Measurements from ENCODE around the gene CADM1. TPM values are rescaled to one million over a fixed set of nuclear protein-coding genes. Genes with fewer than 3 reads are reported as not detected.
A peak's percentile ranks its signal among the peaks of the same experiment; 100 is the strongest.

The CADM1 gene
- total RNA-seq, 1 experiment from 2014 or later: 15.5 TPM

- H3K27me3 ChIP-seq (ENCODE audit: control insufficient read depth, insufficient read depth, low read length): no peaks in the 10 kb centered on the region; the same call in 1 of the 2 replicates
- H3K36me3 ChIP-seq (replicated peaks; ENCODE audit: control insufficient read depth, insufficient read depth, low read length): no peaks in the 10 kb centered on the region
- no peak for DNase-seq
- H3K4me3 ChIP-seq (ENCODE audit: insufficient read depth, low read depth, low read length): no peak overlapping the region
Measured at GRCh38 chr11:115525531-115526006, 21.4 kb upstream of the CADM1 start.

GRCh38 chr11:115524572-115524971, 20.4 kb upstream of the CADM1 start:
- DNase-seq: no peak
- H3K36me3 ChIP-seq (replicated peaks; ENCODE audit: control insufficient read depth, insufficient read depth, low read length): no peaks in the 10 kb centered on the region

GRCh38 chr11:115523727-115524399, 19.6 kb upstream of the CADM1 start:
- no peaks in the 10 kb centered on the region for H3K36me3 ChIP-seq (replicated peaks; ENCODE audit: control insufficient read depth, insufficient read depth, low read length)
- DNase-seq: no peak
- H3K4me3 ChIP-seq (ENCODE audit: insufficient read depth, low read depth, low read length): no peak overlapping the region
- H3K27me3 ChIP-seq (ENCODE audit: control insufficient read depth, insufficient read depth, low read length): no peaks in the 10 kb centered on the region; the same call in 1 of the 2 replicates

More at GRCh38 chr11:115524572-115524971, 20.4 kb upstream of the CADM1 start:
- Histone ChIP-seq H3K27me3 (ENCODE audit: control insufficient read depth, insufficient read depth, low read length) (no peaks in the 10 kb centered on the region; the same call in 1 of the 2 replicates), H3K4me3 (ENCODE audit: insufficient read depth, low read depth, low read length) (no peak overlapping the region)

- Histone ChIP-seq H3K27me3 (ENCODE audit: control insufficient read depth, insufficient read depth, low read length) (no peaks in the 10 kb centered on the region; the same call in 1 of the 2 replicates), H3K4me3 (ENCODE audit: insufficient read depth, low read depth, low read length) (no peak overlapping the region), H3K36me3 (replicated peaks; ENCODE audit: control insufficient read depth, insufficient read depth, low read length) (no peaks in the 10 kb centered on the region)
- DNase-seq: no peak
Measured at GRCh38 chr11:115522302-115522701, 18.1 kb upstream of the CADM1 start.

GRCh38 chr11:115521825-115522224, 17.6 kb upstream of the CADM1 start:
- DNase-seq: no peak
- Histone ChIP-seq H3K27me3 (ENCODE audit: control insufficient read depth, insufficient read depth, low read length) (no peaks in the 10 kb centered on the region; the same call in 1 of the 2 replicates), H3K4me3 (ENCODE audit: insufficient read depth, low read depth, low read length) (no peak overlapping the region), H3K36me3 (replicated peaks; ENCODE audit: control insufficient read depth, insufficient read depth, low read length) (no peaks in the 10 kb centered on the region)

- Histone ChIP-seq H3K4me3 (ENCODE audit: insufficient read depth, low read depth, low read length) (no peak overlapping the region), H3K27me3 (ENCODE audit: control insufficient read depth, insufficient read depth, low read length) (no peaks in the 10 kb centered on the region; the same call in 1 of the 2 replicates), H3K36me3 (replicated peaks; ENCODE audit: control insufficient read depth, insufficient read depth, low read length) (no peaks in the 10 kb centered on the region)
- DNase-seq: no peak
Measured at GRCh38 chr11:115518983-115519628, 14.9 kb upstream of the CADM1 start.

- H3K27me3 ChIP-seq (ENCODE audit: control insufficient read depth, insufficient read depth, low read length): no peaks in the 10 kb centered on the region
- H3K4me3 ChIP-seq (ENCODE audit: insufficient read depth, low read depth, low read length): no peak overlapping the region
- DNase-seq: no peak
- H3K36me3 ChIP-seq (replicated peaks; ENCODE audit: control insufficient read depth, insufficient read depth, low read length): no peaks in the 10 kb centered on the region
Measured at GRCh38 chr11:115515647-115516395, 11.6 kb upstream of the CADM1 start.

GRCh38 chr11:115506954-115507675, 2.9 kb upstream of the CADM1 start:
- Histone ChIP-seq H3K27me3 (ENCODE audit: control insufficient read depth, insufficient read depth, low read length) (peaks cover 28% of the 10 kb centered on the region), H3K4me3 (ENCODE audit: insufficient read depth, low read depth, low read length) (no peak overlapping the region), H3K36me3 (replicated peaks; ENCODE audit: control insufficient read depth, insufficient read depth, low read length) (no peaks in the 10 kb centered on the region)
- no peak for DNase-seq

- DNase-seq: peak; percentile 30
- Histone ChIP-seq H3K36me3 (replicated peaks; ENCODE audit: control insufficient read depth, insufficient read depth, low read length) (no peaks in the 10 kb centered on the region), H3K4me3 (ENCODE audit: insufficient read depth, low read depth, low read length) (peak overlapping the region; percentile 74), H3K27me3 (ENCODE audit: control insufficient read depth, insufficient read depth, low read length) (peaks cover 48% of the 10 kb centered on the region)
Measured at GRCh38 chr11:115505175-115505574, 960 bp upstream of the CADM1 start.

GRCh38 chr11:115503886-115504275, 334 bp downstream of the CADM1 start:
- Histone ChIP-seq H3K36me3 (replicated peaks; ENCODE audit: control insufficient read depth, insufficient read depth, low read length) (no peaks in the 10 kb centered on the region), H3K4me3 (ENCODE audit: insufficient read depth, low read depth, low read length) (peak overlapping the region; percentile 61), H3K27me3 (ENCODE audit: control insufficient read depth, insufficient read depth, low read length) (peaks cover 53% of the 10 kb centered on the region)
- no peak for DNase-seq

- no peaks in the 10 kb centered on the region for H3K36me3 ChIP-seq (replicated peaks; ENCODE audit: control insufficient read depth, insufficient read depth, low read length)
- H3K27me3 ChIP-seq (ENCODE audit: control insufficient read depth, insufficient read depth, low read length): peaks cover 53% of the 10 kb centered on the region
- H3K4me3 ChIP-seq (ENCODE audit: insufficient read depth, low read depth, low read length): peak overlapping the region; percentile 61
- DNase-seq: peak; percentile 71
Measured at GRCh38 chr11:115503083-115503885, 931 bp downstream of the CADM1 start.

GRCh38 chr11:115502636-115503082, 1.6 kb downstream of the CADM1 start:
- DNase-seq: peak; percentile 70
- Histone ChIP-seq H3K36me3 (replicated peaks; ENCODE audit: control insufficient read depth, insufficient read depth, low read length) (no peaks in the 10 kb centered on the region), H3K27me3 (ENCODE audit: control insufficient read depth, insufficient read depth, low read length) (peaks cover 53% of the 10 kb centered on the region), H3K4me3 (ENCODE audit: insufficient read depth, low read depth, low read length) (peak overlapping the region; percentile 61)

- peaks cover 50% of the 10 kb centered on the region for H3K27me3 ChIP-seq (ENCODE audit: control insufficient read depth, insufficient read depth, low read length)
- DNase-seq: no peak
- H3K4me3 ChIP-seq (ENCODE audit: insufficient read depth, low read depth, low read length): peak overlapping the region; percentile 61
- H3K36me3 ChIP-seq (replicated peaks; ENCODE audit: control insufficient read depth, insufficient read depth, low read length): no peaks in the 10 kb centered on the region
Measured at GRCh38 chr11:115501893-115502589, 2.2 kb downstream of the CADM1 start.

All from H7 (cell line).